Measurements from ENCODE around the gene RPL36A.

The RPL36A gene

GRCh38 chrX:101407748-101408531 lies 17.1 kb downstream of the RPL36A start, which contains the start of the genes GLA and HNRNPH2:
Gene GLA (minus strand): TSS chrX:101407925. CDS start chrX:101407903, 22 bp downstream.
Gene HNRNPH2 (plus strand): TSS chrX:101408222. CDS start chrX:101411989, 3,767 bp downstream.
- no peak for TF ChIP-seq CTCF (IDR thresholded peaks at IDR 0.05)
- no peak for TF ChIP-seq ZFX (IDR thresholded peaks at IDR 0.05; ENCODE audit: borderline replicate concordance)
- peak within 1 kb of the TSS; percentile 69 for H3K27ac ChIP-seq

- peak overlapping the region; percentile 69 for H3K27ac ChIP-seq
- TF ChIP-seq CTCF (IDR thresholded peaks at IDR 0.05) (no peak), ZFX (IDR thresholded peaks at IDR 0.05; ENCODE audit: borderline replicate concordance) (no peak)
Measured at GRCh38 chrX:101408532-101408841, 17.7 kb downstream of the RPL36A start.

- H3K27ac ChIP-seq = no peak overlapping the region
Measured at GRCh38 chrX:101409043-101409442, 18.2 kb downstream of the RPL36A start.

GRCh38 chrX:101410461-101410860 lies 19.6 kb downstream of the RPL36A start:
- no peak for TF ChIP-seq ZFX (IDR thresholded peaks at IDR 0.05; ENCODE audit: borderline replicate concordance)
- TF ChIP-seq CTCF (IDR thresholded peaks at IDR 0.05) = no peak
- no peak overlapping the region for H3K27ac ChIP-seq

More at GRCh38 chrX:101409043-101409442, 18.2 kb downstream of the RPL36A start:
- TF ChIP-seq ZFX (IDR thresholded peaks at IDR 0.05; ENCODE audit: borderline replicate concordance) (no peak), CTCF (IDR thresholded peaks at IDR 0.05) (no peak)

- TF ChIP-seq CTCF (IDR thresholded peaks at IDR 0.05) = no peak
- TF ChIP-seq ZFX (IDR thresholded peaks at IDR 0.05; ENCODE audit: borderline replicate concordance) = no peak
- H3K27ac ChIP-seq = no peak overlapping the region
Measured at GRCh38 chrX:101411984-101412383, 21.2 kb downstream of the RPL36A start.

GRCh38 chrX:101415180-101416145 lies 24.7 kb downstream of the RPL36A start:
- TF ChIP-seq ZFX (IDR thresholded peaks at IDR 0.05; ENCODE audit: borderline replicate concordance) (no peak), CTCF (IDR thresholded peaks at IDR 0.05) (peak; percentile 68)
- peak overlapping the region; percentile 10; the same call in 1 of the 2 replicates for H3K27ac ChIP-seq
